C4-2B (cell line): ENCODE measurements around the gene HGFAC.

Experiments used
- ZFX ChIP-seq: fragments of 450-650 bp; IDR thresholded peaks from 2 replicates; pipeline ENCODE4 v1.6.1; 2017
- TF ChIP-seq, protein P1 (sequence below): fragments of 450-650 bp; conservative IDR thresholded peaks from 2 replicates; pipeline ENCODE4 v1.5.1; 2017; ENCODE audit warnings: mild to moderate bottlenecking

DNA sequence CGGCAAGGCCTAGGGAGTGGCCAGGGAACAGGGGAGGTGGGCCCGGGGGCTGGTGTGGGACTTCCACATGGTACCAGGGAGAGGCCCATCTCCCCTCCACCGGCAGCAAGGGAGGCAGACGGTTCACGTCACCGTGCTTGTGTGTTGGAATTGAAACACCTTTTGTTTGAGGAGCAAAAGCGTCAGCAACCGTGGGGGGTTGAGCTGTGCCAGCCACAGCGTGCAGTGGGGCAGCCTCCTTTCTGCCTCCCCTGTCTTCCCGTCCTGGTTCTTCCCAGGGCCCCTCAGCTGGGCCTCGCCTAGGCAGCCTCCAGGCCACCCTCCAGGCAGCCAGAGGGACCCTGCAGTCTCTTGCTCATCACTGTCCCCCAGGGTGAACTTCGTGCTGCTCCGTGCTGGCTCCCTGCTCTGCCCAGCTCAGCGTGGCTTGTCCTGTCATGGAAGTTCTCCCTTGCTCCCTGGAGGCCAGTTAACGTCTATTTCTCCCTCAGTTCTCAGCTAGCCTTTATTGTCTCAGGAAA is 32.1 kb upstream of the HGFAC start:
- TF ChIP-seq, protein P1, sequence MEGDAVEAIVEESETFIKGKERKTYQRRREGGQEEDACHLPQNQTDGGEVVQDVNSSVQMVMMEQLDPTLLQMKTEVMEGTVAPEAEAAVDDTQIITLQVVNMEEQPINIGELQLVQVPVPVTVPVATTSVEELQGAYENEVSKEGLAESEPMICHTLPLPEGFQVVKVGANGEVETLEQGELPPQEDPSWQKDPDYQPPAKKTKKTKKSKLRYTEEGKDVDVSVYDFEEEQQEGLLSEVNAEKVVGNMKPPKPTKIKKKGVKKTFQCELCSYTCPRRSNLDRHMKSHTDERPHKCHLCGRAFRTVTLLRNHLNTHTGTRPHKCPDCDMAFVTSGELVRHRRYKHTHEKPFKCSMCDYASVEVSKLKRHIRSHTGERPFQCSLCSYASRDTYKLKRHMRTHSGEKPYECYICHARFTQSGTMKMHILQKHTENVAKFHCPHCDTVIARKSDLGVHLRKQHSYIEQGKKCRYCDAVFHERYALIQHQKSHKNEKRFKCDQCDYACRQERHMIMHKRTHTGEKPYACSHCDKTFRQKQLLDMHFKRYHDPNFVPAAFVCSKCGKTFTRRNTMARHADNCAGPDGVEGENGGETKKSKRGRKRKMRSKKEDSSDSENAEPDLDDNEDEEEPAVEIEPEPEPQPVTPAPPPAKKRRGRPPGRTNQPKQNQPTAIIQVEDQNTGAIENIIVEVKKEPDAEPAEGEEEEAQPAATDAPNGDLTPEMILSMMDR, result no peak
- no peak for TF ChIP-seq ZFX
